ENCODE measurements around the gene ZFAND3.

ZFAND3 gene

GRCh38 chr6:38169977-38170526 is 350.5 kb downstream of the ZFAND3 start:
- DNase-seq (ENCODE audit: low spot score) = peak; percentile 78

GRCh38 chr6:38170666-38171355 is 351.3 kb downstream of the ZFAND3 start:
- no peak for DNase-seq (ENCODE audit: low spot score)

- no peak for DNase-seq (ENCODE audit: low spot score)
Observed at GRCh38 chr6:38171997-38172738, 352.6 kb downstream of the ZFAND3 start.

GRCh38 chr6:38172739-38173410 is 353.3 kb downstream of the ZFAND3 start:
- no peak for DNase-seq (ENCODE audit: low spot score)

GRCh38 chr6:38173909-38174308 is 354.4 kb downstream of the ZFAND3 start:
- DNase-seq (ENCODE audit: low spot score) = no peak

GRCh38 chr6:38174315-38174714 is 354.8 kb downstream of the ZFAND3 start:
- no peak for DNase-seq (ENCODE audit: low spot score)

GRCh38 chr6:38174806-38175495 is 355.4 kb downstream of the ZFAND3 start:
- DNase-seq (ENCODE audit: low spot score) = no peak

GRCh38 chr6:38175786-38176185 is 356.3 kb downstream of the ZFAND3 start:
- no peak for DNase-seq (ENCODE audit: low spot score)

- DNase-seq (ENCODE audit: low spot score) = no peak
Observed at GRCh38 chr6:38176797-38177751, 357.5 kb downstream of the ZFAND3 start.

- no peak for DNase-seq (ENCODE audit: low spot score)
Observed at GRCh38 chr6:38177882-38178583, 358.5 kb downstream of the ZFAND3 start.

- no peak for DNase-seq (ENCODE audit: low spot score)
Observed at GRCh38 chr6:38178584-38178886, 359.0 kb downstream of the ZFAND3 start.

- no peak for DNase-seq (ENCODE audit: low spot score)
Observed at GRCh38 chr6:38179300-38179699, 359.8 kb downstream of the ZFAND3 start.

GRCh38 chr6:38179794-38180430 is 360.4 kb downstream of the ZFAND3 start:
- no peak for DNase-seq (ENCODE audit: low spot score)

- no peak for DNase-seq (ENCODE audit: low spot score)
Observed at GRCh38 chr6:38180586-38180985, 361.1 kb downstream of the ZFAND3 start.

GRCh38 chr6:38182426-38182825 is 362.9 kb downstream of the ZFAND3 start:
- peak; percentile 3 for DNase-seq (ENCODE audit: low spot score)

- DNase-seq (ENCODE audit: low spot score) = no peak
Observed at GRCh38 chr6:38183856-38184584, 364.5 kb downstream of the ZFAND3 start.

- no peak for DNase-seq (ENCODE audit: low spot score)
Observed at GRCh38 chr6:38184585-38185080, 365.1 kb downstream of the ZFAND3 start.

GRCh38 chr6:38185244-38185643 is 365.7 kb downstream of the ZFAND3 start:
- no peak for DNase-seq (ENCODE audit: low spot score)

- DNase-seq (ENCODE audit: low spot score) = no peak
Observed at GRCh38 chr6:38185752-38186151, 366.2 kb downstream of the ZFAND3 start.
